Breast epithelium (tissue), 3 donors: ENCODE measurements around the gene FUZ.

Experiments
- POLR2A ChIP-seq: fragments of 450-650 bp; IDR thresholded peaks from one replicate; pipeline ENCODE4 v1.6.1; 2016; ENCODE audit warnings: antibody characterized with exemption, mild to moderate bottlenecking, moderate library complexity
- POLR2AphosphoS5 ChIP-seq, 3 donors: sonication (generic); formaldehyde crosslinking; IDR thresholded peaks; one replicate each; pipeline ENCODE4 v1.6.1; 2017; ENCODE audit warnings: antibody characterized with exemption in 3 of 3
- TF ChIP-seq, protein P1 (sequence below), 3 donors: fragments of 450-650 bp; IDR thresholded peaks; one replicate each; pipeline ENCODE4 v1.5.1; 2016 to 2017; ENCODE audit warnings: antibody characterized with exemption in 3 of 3, mild to moderate bottlenecking in 3 of 3, moderate library complexity in 3 of 3

DNA sequence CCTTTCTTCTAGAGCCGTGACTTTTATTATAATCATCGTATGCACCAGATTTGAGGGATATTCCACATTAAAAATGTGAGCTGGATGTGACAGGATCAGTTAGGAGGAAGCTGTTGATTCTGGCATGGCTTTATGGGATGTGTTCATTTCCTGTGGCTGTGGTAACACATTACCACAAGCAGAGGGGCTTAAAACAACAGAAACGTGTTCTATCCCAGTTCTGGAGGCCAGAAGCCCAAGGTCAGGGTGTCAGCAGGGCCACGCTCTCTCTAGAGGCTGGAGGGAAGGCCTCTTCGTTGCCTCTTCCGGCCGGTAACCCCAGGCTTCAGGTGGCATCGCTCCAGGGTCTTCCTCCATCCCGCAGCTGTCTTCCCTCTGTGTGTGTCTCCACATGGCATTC is 19.5 kb upstream of the FUZ start:
- TF ChIP-seq, protein P1, sequence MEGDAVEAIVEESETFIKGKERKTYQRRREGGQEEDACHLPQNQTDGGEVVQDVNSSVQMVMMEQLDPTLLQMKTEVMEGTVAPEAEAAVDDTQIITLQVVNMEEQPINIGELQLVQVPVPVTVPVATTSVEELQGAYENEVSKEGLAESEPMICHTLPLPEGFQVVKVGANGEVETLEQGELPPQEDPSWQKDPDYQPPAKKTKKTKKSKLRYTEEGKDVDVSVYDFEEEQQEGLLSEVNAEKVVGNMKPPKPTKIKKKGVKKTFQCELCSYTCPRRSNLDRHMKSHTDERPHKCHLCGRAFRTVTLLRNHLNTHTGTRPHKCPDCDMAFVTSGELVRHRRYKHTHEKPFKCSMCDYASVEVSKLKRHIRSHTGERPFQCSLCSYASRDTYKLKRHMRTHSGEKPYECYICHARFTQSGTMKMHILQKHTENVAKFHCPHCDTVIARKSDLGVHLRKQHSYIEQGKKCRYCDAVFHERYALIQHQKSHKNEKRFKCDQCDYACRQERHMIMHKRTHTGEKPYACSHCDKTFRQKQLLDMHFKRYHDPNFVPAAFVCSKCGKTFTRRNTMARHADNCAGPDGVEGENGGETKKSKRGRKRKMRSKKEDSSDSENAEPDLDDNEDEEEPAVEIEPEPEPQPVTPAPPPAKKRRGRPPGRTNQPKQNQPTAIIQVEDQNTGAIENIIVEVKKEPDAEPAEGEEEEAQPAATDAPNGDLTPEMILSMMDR (IDR thresholded peaks at IDR 0.05), result no peak
- TF ChIP-seq POLR2A, result no peak
- TF ChIP-seq POLR2AphosphoS5 (IDR thresholded peaks at IDR 0.05), result no peak
